Ectodermal cell (in vitro differentiated cells): ENCODE measurements around the gene ZNF784.

Source experiments
- H3K27ac ChIP-seq: 2 replicates; pipeline ENCODE4 v1.7.0; 2013; ENCODE audit warnings: mild to moderate bottlenecking, low read depth, low read length; ENCODE audit not compliant: insufficient read depth, poor library complexity, severe bottlenecking
- H3K27me3 ChIP-seq: 2 replicates; pipeline ENCODE4 v1.7.0; 2013; ENCODE audit warnings: mild to moderate bottlenecking, low read length; ENCODE audit not compliant: insufficient read depth, control insufficient read depth, poor library complexity, severe bottlenecking
- H3K36me3 ChIP-seq: one replicate; pipeline ENCODE4 v1.7.0; 2013; ENCODE audit warnings: low read length; ENCODE audit not compliant: control insufficient read depth, insufficient read depth
- H3K4me1 ChIP-seq: one replicate; pipeline ENCODE4 v1.7.0; 2013; ENCODE audit warnings: low read length; ENCODE audit not compliant: control insufficient read depth, insufficient read depth
- H3K4me3 ChIP-seq: 2 replicates; pipeline ENCODE4 v1.7.0; 2013; ENCODE audit warnings: low read depth, low read length, control low read depth; ENCODE audit not compliant: insufficient read depth
- H3K9me3 ChIP-seq: 2 replicates; pipeline ENCODE4 v1.7.0; 2013; ENCODE audit warnings: mild to moderate bottlenecking, low read length, moderate library complexity; ENCODE audit not compliant: control insufficient read depth
- WGBS, 2 experiments: methylation state at CpG; one replicate each; pipeline ENCODE4 v1.1.7; 2013; ENCODE audit warnings: missing lambda C conversion rate in 2 of 2; 5-methylcytosine and 5-hydroxymethylcytosine counted together

Gene ZNF784

GRCh38 chr19:55621205-55621672 is 3.1 kb downstream of the ZNF784 start:
- H3K36me3 ChIP-seq: peaks cover 13% of the 10 kb centered on the region
- WGBS, 2 experiments: 94 to 96% methylated on average over 9 of the region's 9 CpGs
- no peak overlapping the region for H3K4me3 ChIP-seq
- H3K9me3 ChIP-seq: no peaks in the 10 kb centered on the region
- no peaks in the 10 kb centered on the region for H3K4me1 ChIP-seq
- H3K27me3 ChIP-seq: no peaks in the 10 kb centered on the region
- H3K27ac ChIP-seq: no peak overlapping the region

- Histone ChIP-seq H3K9me3 (no peaks in the 10 kb centered on the region), H3K36me3 (peaks cover 13% of the 10 kb centered on the region), H3K4me1 (no peaks in the 10 kb centered on the region), H3K27me3 (no peaks in the 10 kb centered on the region), H3K27ac (no peak overlapping the region), H3K4me3 (no peak overlapping the region)
- 97 to 98% methylated on average over 11 to 12 of the region's 12 CpGs for WGBS, 2 experiments
Measured at GRCh38 chr19:55620410-55621204, 3.8 kb downstream of the ZNF784 start.

DNA sequence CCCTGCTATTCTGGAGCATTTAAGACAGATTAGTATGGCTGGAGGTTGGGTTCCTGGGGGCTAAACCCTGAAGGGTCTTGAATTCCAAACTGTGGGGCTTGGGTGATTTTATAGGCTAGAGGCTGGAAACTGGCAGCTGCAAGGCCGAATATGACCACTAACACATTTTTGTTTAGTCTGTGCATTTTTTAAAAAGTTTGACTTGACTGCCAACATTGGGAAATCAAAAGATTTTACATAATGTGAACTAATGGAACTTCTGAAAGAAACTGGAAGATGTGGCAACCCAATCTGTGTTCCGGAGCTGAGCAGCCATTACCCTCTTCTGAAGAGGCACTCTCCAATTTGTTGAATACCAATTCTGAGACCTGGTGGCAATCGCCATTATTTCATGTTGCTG is 5.1 kb downstream of the ZNF784 start:
- no peak overlapping the region for H3K27ac ChIP-seq
- 93 to 94% methylated on average over 3 of the region's 3 CpGs for WGBS, 2 experiments
- H3K36me3 ChIP-seq: peaks cover 18% of the 10 kb centered on the region
- no peaks in the 10 kb centered on the region for H3K4me1 ChIP-seq
- H3K9me3 ChIP-seq: no peaks in the 10 kb centered on the region
- H3K27me3 ChIP-seq: no peaks in the 10 kb centered on the region
- no peak overlapping the region for H3K4me3 ChIP-seq

DNA sequence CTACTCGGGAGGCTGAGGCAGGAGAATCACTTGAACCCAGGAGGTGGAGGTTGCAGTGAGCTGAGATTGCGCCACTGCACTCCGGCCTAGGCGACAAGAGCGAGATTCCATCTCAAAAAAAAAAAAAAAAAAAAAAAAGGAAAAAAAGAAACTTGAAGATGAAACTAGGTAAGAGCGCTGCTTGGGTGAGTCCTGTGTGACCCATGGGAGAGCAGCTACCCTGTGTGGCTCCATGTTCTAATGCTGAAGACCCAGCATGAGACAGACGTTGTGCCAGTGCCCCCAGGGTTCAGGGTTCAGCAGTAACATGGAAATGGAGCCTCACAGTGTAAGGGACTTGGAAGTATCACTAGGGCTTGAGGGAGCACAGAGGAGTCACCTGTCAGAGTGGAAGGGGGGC is 5.9 kb downstream of the ZNF784 start:
- H3K36me3 ChIP-seq: peaks cover 18% of the 10 kb centered on the region
- H3K27me3 ChIP-seq: no peaks in the 10 kb centered on the region
- no peak overlapping the region for H3K27ac ChIP-seq
- no peak overlapping the region for H3K4me3 ChIP-seq
- 90 to 97% methylated on average over 4 to 7 of the region's 7 CpGs for WGBS, 2 experiments
- H3K4me1 ChIP-seq: no peaks in the 10 kb centered on the region
- no peaks in the 10 kb centered on the region for H3K9me3 ChIP-seq

GRCh38 chr19:55617426-55617825 is 6.9 kb downstream of the ZNF784 start:
- Histone ChIP-seq H3K4me1 (no peaks in the 10 kb centered on the region), H3K4me3 (no peak overlapping the region), H3K27ac (no peak overlapping the region), H3K27me3 (no peaks in the 10 kb centered on the region), H3K36me3 (peaks cover 22% of the 10 kb centered on the region), H3K9me3 (no peaks in the 10 kb centered on the region)
- 91 to 94% methylated on average over 8 of the region's 8 CpGs for WGBS, 2 experiments

- Histone ChIP-seq H3K4me1 (no peaks in the 10 kb centered on the region), H3K9me3 (no peaks in the 10 kb centered on the region), H3K4me3 (no peak overlapping the region), H3K36me3 (peaks cover 22% of the 10 kb centered on the region), H3K27ac (no peak overlapping the region), H3K27me3 (no peaks in the 10 kb centered on the region)
- 97% methylated on average over 38 of the region's 38 CpGs for whole genome bisulfite sequencing, 2 experiments
Measured at GRCh38 chr19:55616395-55616875, 7.9 kb downstream of the ZNF784 start.

DNA sequence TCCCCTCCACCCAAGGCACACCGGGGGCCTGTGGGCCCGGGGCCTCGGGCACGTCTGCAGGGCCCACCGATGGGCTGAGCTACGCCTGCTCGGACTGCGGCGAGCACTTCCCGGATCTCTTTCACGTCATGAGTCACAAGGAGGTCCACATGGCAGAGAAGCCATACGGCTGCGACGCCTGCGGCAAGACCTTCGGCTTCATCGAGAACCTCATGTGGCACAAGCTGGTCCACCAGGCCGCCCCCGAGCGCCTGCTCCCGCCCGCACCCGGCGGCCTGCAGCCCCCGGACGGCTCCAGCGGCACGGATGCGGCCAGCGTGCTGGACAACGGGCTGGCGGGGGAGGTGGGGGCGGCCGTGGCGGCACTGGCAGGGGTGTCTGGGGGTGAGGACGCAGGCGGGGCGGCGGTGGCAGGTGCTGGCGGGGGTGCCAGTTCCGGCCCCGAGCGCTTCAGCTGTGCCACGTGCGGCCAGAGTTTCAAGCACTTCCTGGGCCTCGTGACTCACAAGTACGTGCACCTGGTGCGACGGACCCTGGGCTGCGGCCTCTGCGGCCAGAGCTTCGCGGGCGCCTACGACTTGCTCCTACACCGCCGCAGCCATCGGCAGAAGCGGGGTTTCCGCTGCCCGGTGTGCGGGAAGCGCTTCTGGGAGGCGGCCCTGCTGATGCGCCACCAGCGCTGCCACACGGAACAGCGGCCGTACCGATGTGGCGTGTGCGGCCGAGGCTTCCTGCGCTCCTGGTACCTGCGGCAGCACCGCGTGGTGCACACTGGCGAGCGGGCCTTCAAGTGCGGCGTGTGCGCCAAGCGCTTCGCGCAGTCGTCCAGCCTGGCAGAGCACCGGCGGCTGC is 8.6 kb downstream of the ZNF784 start:
- Histone ChIP-seq H3K4me1 (no peaks in the 10 kb centered on the region), H3K4me3 (no peak overlapping the region), H3K27ac (no peak overlapping the region), H3K9me3 (no peaks in the 10 kb centered on the region), H3K27me3 (no peaks in the 10 kb centered on the region), H3K36me3 (peaks cover 16% of the 10 kb centered on the region)
- 97% methylated on average over 88 of the region's 88 CpGs for WGBS, 2 experiments

DNA sequence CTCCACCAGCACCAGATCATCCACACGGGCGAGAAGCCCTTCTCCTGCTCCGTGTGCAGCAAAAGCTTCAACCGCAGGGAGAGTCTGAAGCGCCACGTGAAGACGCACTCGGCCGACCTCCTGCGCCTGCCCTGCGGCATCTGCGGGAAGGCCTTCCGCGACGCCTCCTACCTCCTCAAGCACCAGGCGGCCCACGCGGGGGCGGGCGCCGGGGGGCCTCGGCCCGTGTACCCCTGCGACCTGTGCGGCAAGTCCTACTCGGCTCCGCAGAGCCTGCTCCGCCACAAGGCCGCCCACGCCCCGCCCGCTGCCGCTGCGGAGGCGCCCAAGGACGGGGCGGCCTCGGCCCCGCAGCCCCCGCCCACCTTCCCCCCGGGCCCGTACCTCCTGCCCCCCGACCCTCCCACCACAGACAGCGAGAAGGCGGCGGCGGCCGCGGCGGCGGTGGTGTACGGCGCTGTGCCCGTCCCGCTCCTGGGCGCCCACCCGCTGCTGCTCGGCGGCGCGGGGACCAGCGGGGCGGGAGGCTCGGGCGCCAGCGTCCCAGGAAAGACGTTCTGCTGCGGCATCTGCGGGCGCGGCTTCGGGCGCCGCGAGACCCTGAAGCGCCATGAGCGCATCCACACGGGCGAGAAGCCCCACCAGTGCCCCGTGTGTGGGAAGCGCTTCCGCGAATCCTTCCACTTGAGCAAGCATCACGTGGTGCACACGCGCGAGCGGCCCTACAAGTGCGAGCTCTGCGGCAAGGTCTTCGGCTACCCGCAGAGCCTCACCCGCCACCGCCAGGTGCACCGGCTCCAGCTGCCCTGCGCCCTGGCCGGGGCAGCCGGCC is 9.4 kb downstream of the ZNF784 start:
- H3K27me3 ChIP-seq: no peaks in the 10 kb centered on the region
- no peak overlapping the region for H3K27ac ChIP-seq
- WGBS, 2 experiments: 96 to 97% methylated on average over 95 to 98 of the region's 98 CpGs
- H3K9me3 ChIP-seq: no peaks in the 10 kb centered on the region
- no peaks in the 10 kb centered on the region for H3K4me1 ChIP-seq
- peaks cover 14% of the 10 kb centered on the region for H3K36me3 ChIP-seq
- H3K4me3 ChIP-seq: no peak overlapping the region

DNA sequence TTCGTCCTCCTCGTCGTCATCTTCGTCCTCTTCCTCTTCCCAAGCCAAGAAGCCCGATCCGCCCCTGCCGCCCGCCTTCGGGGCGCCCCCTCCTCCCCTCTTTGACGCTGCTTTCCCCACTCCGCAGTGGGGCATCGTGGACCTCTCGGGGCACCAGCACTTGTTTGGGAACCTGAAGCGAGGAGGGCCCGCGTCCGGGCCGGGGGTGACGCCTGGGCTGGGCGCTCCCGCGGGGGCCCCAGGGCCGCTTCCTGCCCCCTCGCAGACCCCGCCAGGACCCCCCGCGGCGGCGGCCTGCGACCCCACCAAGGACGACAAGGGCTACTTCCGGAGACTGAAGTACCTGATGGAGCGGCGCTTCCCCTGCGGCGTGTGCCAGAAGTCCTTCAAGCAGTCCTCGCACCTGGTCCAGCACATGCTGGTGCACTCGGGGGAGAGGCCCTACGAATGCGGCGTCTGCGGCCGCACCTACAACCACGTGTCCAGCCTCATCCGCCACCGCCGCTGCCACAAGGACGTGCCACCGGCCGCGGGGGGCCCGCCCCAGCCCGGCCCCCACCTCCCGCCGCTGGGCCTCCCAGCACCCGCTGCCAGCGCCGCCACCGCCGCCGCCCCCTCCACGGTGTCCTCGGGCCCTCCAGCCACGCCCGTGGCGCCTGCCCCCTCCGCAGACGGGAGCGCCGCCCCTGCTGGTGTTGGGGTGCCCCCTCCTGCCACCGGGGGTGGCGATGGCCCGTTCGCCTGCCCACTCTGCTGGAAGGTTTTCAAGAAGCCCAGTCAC is 10.2 kb downstream of the ZNF784 start:
- Histone ChIP-seq H3K36me3 (peaks cover 18% of the 10 kb centered on the region), H3K27me3 (no peaks in the 10 kb centered on the region), H3K27ac (no peak overlapping the region), H3K4me1 (no peaks in the 10 kb centered on the region), H3K9me3 (no peaks in the 10 kb centered on the region), H3K4me3 (no peak overlapping the region)
- 96% methylated on average over 75 of the region's 75 CpGs for WGBS, 2 experiments
